ENCODE data around the gene AIFM2. TPM values are rescaled to one million over a fixed set of nuclear protein-coding genes. Genes with fewer than 3 reads are reported as not detected.
A peak's percentile ranks its signal among the peaks of the same experiment; 100 is the strongest.

AIFM2 gene
- total and polyA plus RNA-seq, 10 donors, result 4.3 to 9.4 (median 7.4) TPM

DNA sequence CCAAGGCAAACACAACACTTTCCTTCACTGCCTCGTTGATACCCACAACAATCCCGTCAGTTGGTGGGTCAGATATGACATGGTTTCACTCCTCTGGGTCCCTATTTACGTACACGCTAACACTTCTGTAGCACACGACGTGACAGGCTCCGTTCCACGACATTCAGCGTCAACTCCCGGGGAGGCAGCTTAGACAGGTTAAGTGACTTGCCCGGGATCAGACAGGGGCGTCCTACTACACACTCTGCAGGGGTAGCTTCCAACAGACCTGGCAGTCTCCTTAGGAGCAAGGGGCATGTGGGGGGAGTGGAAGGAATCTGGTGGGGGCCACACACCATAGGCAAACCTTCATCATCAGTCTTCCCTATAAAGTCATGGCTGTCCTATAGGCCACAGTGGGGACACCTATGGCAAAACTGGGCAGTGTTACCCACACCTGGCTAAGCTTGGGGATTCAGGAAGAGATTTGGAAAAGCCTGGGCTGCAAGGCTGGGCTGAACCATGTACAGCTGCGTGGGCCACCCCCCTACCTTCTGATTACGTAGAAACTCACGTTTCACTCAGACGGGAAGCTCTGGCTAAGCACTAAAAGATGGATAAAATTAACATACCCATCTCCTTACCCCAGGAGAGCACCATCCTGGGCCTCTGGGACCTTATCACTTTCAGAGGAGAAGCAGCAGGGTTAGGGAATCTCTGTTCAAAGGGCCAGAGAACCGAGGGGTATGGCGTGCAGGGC lies 11.9 kb upstream of the AIFM2 start:
- Histone ChIP-seq H3K27ac (peak overlapping the region in 1 of 8 donors; percentile 94), H3K4me3 (peak overlapping the region in 6 of 8 donors; percentile 85 to 96 (median 90)), H3K4me1 (peaks cover 12 to 45% (median 28%) of the 10 kb centered on the region in 6 donors), H3K27me3 (replicated peaks in 1 of 7) (no peaks in the 10 kb centered on the region), H3K36me3 (peaks cover 0 to 45% (median 4%) of the 10 kb centered on the region in 6 donors), H3K9me3 (no peaks in the 10 kb centered on the region)
- intact Hi-C loops (cut with DNase I; ENCODE audit: low total_unique reads), result no loop called here
- WGBS, 5 donors, result 83 to 90% (median 86%) methylated on average over 18 of the region's 18 CpGs
- TF ChIP-seq, protein P1, sequence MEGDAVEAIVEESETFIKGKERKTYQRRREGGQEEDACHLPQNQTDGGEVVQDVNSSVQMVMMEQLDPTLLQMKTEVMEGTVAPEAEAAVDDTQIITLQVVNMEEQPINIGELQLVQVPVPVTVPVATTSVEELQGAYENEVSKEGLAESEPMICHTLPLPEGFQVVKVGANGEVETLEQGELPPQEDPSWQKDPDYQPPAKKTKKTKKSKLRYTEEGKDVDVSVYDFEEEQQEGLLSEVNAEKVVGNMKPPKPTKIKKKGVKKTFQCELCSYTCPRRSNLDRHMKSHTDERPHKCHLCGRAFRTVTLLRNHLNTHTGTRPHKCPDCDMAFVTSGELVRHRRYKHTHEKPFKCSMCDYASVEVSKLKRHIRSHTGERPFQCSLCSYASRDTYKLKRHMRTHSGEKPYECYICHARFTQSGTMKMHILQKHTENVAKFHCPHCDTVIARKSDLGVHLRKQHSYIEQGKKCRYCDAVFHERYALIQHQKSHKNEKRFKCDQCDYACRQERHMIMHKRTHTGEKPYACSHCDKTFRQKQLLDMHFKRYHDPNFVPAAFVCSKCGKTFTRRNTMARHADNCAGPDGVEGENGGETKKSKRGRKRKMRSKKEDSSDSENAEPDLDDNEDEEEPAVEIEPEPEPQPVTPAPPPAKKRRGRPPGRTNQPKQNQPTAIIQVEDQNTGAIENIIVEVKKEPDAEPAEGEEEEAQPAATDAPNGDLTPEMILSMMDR (IDR thresholded peaks at IDR 0.05 in 8 of 11, conservative IDR thresholded peaks at IDR 0.05 in 3 of 11), result no peak
- no peak for TF ChIP-seq POLR2A (IDR thresholded peaks at IDR 0.05)
- TF ChIP-seq POLR2AphosphoS5 (IDR thresholded peaks at IDR 0.05), result no peak
- no peak for DNase-seq

- intact Hi-C loops (cut with DNase I; ENCODE audit: low total_unique reads), result no loop called here
- peaks cover 12 to 40% (median 27%) of the 10 kb centered on the region in 6 donors for H3K4me1 ChIP-seq
- H3K27me3 ChIP-seq (replicated peaks in 1 of 7), result no peaks in the 10 kb centered on the region
- no peak for TF ChIP-seq POLR2AphosphoS5 (IDR thresholded peaks at IDR 0.05)
- TF ChIP-seq POLR2A (IDR thresholded peaks at IDR 0.05), result no peak
- TF ChIP-seq, protein P1 (IDR thresholded peaks at IDR 0.05 in 8 of 11, conservative IDR thresholded peaks at IDR 0.05 in 3 of 11), result no peak
- H3K36me3 ChIP-seq, result peaks cover 0 to 43% (median 8%) of the 10 kb centered on the region in 6 donors
- peak; percentile 61 for DNase-seq
- WGBS, 5 donors, result 89 to 95% (median 91%) methylated on average over 6 to 10 of the region's 10 CpGs
- H3K4me3 ChIP-seq, result no peak overlapping the region
- H3K9me3 ChIP-seq, result no peaks in the 10 kb centered on the region
- H3K27ac ChIP-seq, result no peak overlapping the region
Measured at GRCh38 chr10:70142555-70142954, 9.9 kb upstream of the AIFM2 start.

GRCh38 chr10:70140297-70140696 lies 7.7 kb upstream of the AIFM2 start:
- no peak for DNase-seq
- TF ChIP-seq, protein P1 (IDR thresholded peaks at IDR 0.05 in 8 of 11, conservative IDR thresholded peaks at IDR 0.05 in 3 of 11), result no peak
- TF ChIP-seq POLR2AphosphoS5 (IDR thresholded peaks at IDR 0.05) (no peak), POLR2A (IDR thresholded peaks at IDR 0.05) (no peak)
- H3K36me3 ChIP-seq, result peaks cover 0 to 43% (median 8%) of the 10 kb centered on the region in 6 donors
- no peaks in the 10 kb centered on the region for H3K9me3 ChIP-seq
- H3K27ac ChIP-seq, result no peak overlapping the region
- peaks cover 6 to 26% (median 16%) of the 10 kb centered on the region in 6 donors for H3K4me1 ChIP-seq
- H3K4me3 ChIP-seq, result no peak overlapping the region
- intact Hi-C loops (cut with DNase I; ENCODE audit: low total_unique reads), result no loop called here
- 70 to 91% (median 84%) methylated on average over 5 of the region's 5 CpGs for whole genome bisulfite sequencing, 5 donors
- no peaks in the 10 kb centered on the region for H3K27me3 ChIP-seq (replicated peaks in 1 of 7)

GRCh38 chr10:70139997-70140250 lies 7.3 kb upstream of the AIFM2 start:
- Histone ChIP-seq H3K4me3 (no peak overlapping the region), H3K4me1 (peaks cover 2 to 22% (median 12%) of the 10 kb centered on the region in 6 donors), H3K9me3 (no peaks in the 10 kb centered on the region), H3K27ac (no peak overlapping the region), H3K27me3 (replicated peaks in 1 of 7) (no peaks in the 10 kb centered on the region), H3K36me3 (peaks cover 0 to 43% (median 8%) of the 10 kb centered on the region in 6 donors)
- intact Hi-C loops (cut with DNase I; ENCODE audit: low total_unique reads), result no loop called here
- no peak for TF ChIP-seq POLR2A (IDR thresholded peaks at IDR 0.05)
- DNase-seq, result peak; percentile 63
- WGBS, 5 donors, result 90 to 96% (median 92%) methylated on average over 6 of the region's 6 CpGs
